H1 (cell line): ENCODE results near the gene TRIL. TPM values are rescaled to one million over a fixed set of nuclear protein-coding genes. Genes with fewer than 3 reads are reported as not detected.

ENCODE experiments used
- CBX8 ChIP-seq: fragments of 300-800, 300-1000 bp; sonication (generic); IDR thresholded peaks from 2 replicates; pipeline ENCODE4 v1.7.1; 2016; ENCODE audit warnings: low read depth, low read length, borderline replicate concordance
- RBBP5 ChIP-seq: IDR thresholded peaks from 2 replicates; pipeline ENCODE4 v1.7.1; 2012; ENCODE audit warnings: low read depth, mild to moderate bottlenecking, inconsistent platforms, low read length, moderate library complexity, borderline replicate concordance
- TAF1 ChIP-seq: IDR thresholded peaks from 2 replicates; pipeline ENCODE4 v1.6.1; 2011; ENCODE audit warnings: mild to moderate bottlenecking, low read depth, low read length
- TAF7 ChIP-seq: optimal IDR thresholded peaks from 2 replicates; pipeline ENCODE3; 2011; ENCODE audit warnings: low read depth, mild to moderate bottlenecking, inconsistent platforms, low read length, moderate library complexity, borderline replicate concordance
- ZNF274 ChIP-seq: IDR thresholded peaks from 2 replicates; pipeline ENCODE4 v1.7.0; 2012; ENCODE audit warnings: low read length, borderline replicate concordance; ENCODE audit errors: extremely low read depth
- polyA plus RNA-seq, 7 experiments: library from polyadenylated mRNA; depleted of rRNA in 3 of 7; stranded (reverse) in 5 of 7; unstranded in 2 of 7; fragments of >200 nt in 5 of 7; fragments of 200-250 nt in 2 of 7; gene quantifications; 1 replicate in 5 of 7; 2 replicates in 1 of 7; 4 replicates in 1 of 7; pipeline versions ENCODE4 v1.2.1 to v1.2.3, GENCODE V29; 2011 to 2013; ENCODE audit warnings: missing spikeins in 2 of 7, mixed read lengths in 2 of 7
- total RNA-seq: library from RNA; stranded (reverse); fragmentation: NEBNext Ultra II Directional; extraction: Animal tissue kit (Norgen Biotek cat#: 25700); gene quantifications from 2 replicates; pipeline ENCODE4 v1.2.1, GENCODE V29; 2021
- TF ChIP-seq, protein P1 (sequence below): IDR thresholded peaks from 2 replicates; pipeline ENCODE4 v1.6.1; 2012; ENCODE audit warnings: inconsistent platforms

TRIL gene
- total and polyA plus RNA-seq, 2 of the 8 experiments (the other 6 are each of a cell fraction or from before 2014, with no cell fraction given) = 3.9 to 5.5 TPM

DNA sequence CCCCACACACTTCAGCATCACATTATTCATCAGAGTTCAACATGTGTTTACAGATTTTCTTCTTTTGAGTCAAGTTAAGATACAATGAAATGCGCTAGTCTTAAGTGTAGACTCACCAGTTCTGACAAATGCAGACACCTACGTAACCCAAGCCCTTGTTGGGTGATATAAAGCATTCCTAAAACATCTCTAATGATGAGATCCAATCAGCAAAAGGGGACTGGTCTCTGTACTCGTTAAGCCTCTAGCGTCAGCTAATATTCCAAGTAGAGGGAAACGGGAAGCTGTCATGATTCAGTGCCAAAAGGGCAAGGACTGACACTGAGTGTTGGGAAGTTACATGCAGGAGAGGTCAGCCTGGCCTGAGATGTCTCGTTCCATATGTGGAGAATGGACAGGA, 38.7 kb upstream of the TRIL start (continued):
- TF ChIP-seq ZNF274 (no peak), TAF7 (no peak), RBBP5 (no peak), CBX8 (no peak), TAF1 (no peak)
- TF ChIP-seq, protein P1, sequence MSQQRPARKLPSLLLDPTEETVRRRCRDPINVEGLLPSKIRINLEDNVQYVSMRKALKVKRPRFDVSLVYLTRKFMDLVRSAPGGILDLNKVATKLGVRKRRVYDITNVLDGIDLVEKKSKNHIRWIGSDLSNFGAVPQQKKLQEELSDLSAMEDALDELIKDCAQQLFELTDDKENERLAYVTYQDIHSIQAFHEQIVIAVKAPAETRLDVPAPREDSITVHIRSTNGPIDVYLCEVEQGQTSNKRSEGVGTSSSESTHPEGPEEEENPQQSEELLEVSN = no peak
